Breast epithelium (tissue), 4 donors: Measurements from ENCODE around the gene FGD2. TPM values are rescaled to one million over a fixed set of nuclear protein-coding genes. Genes with fewer than 3 reads are reported as not detected.
A peak's percentile ranks its signal among the peaks of the same experiment; 100 is the strongest.
"Not testable (repeated sequence)": the region's sequence is repeated elsewhere in the genome, so short reads cannot be mapped to it uniquely, and the experiment has no call there.

ENCODE experiments used
- DNase-seq, 2 donors: peaks; one replicate each; pipeline ENCODE4 v3.0.0-alpha.2; 2019; ENCODE audit warnings: low spot score in 2 of 2
- H3K27ac ChIP-seq, 2 donors: fragments of 200-600 bp; sonication (generic) in 1 of 2; one replicate each; pipeline ENCODE4 v1.5.1; 2016 to 2019; ENCODE audit warnings: mild to moderate bottlenecking in 1 of 2
- H3K27me3 ChIP-seq, 2 donors: fragments of 200-600 bp; sonication (generic) in 1 of 2; one replicate each; pipeline versions ENCODE4 v1.5.1 to v1.6.0; 2017 to 2019; ENCODE audit warnings: control low read depth in 1 of 2, mild to moderate bottlenecking in 1 of 2
- H3K36me3 ChIP-seq: fragments of 200-600 bp; one replicate; pipeline ENCODE4 v1.5.1; 2019
- H3K4me1 ChIP-seq, 2 donors: fragments of 200-600 bp; sonication (generic); one replicate each; pipeline ENCODE4 v1.5.1; 2016 to 2019; ENCODE audit warnings: control low read depth in 1 of 2
- H3K4me3 ChIP-seq, 3 donors: fragments of 200-600 bp; sonication (generic); 1 replicate in 2 of 3; 2 replicates in 1 of 3; pipeline ENCODE4 v1.5.1; 2016 to 2019; ENCODE audit warnings: mild to moderate bottlenecking in 3 of 3, moderate library complexity in 2 of 3
- H3K9me3 ChIP-seq, 2 donors: fragments of 200-600 bp; sonication (generic) in 1 of 2; one replicate each; pipeline ENCODE4 v1.5.1; 2016 to 2019; ENCODE audit warnings: control low read depth in 1 of 2
- POLR2A ChIP-seq: fragments of 450-650 bp; IDR thresholded peaks from one replicate; pipeline ENCODE4 v1.6.1; 2016; ENCODE audit warnings: antibody characterized with exemption, mild to moderate bottlenecking, moderate library complexity
- POLR2AphosphoS5 ChIP-seq, 3 donors: sonication (generic); formaldehyde crosslinking; IDR thresholded peaks; one replicate each; pipeline ENCODE4 v1.6.1; 2017; ENCODE audit warnings: antibody characterized with exemption in 3 of 3
- intact Hi-C: fragments of 100-400 bp; cut with DNase I; formaldehyde crosslinking; loops from one replicate; pipeline ENCODE4 v1.15.1; 2023; ENCODE audit warnings: low total_unique reads
- total RNA-seq, 3 donors: library from RNA; depleted of rRNA; stranded (reverse); fragments of >200 nt; gene quantifications; one replicate each; pipeline ENCODE4 v1.1.0, GENCODE V29; 2016
- TF ChIP-seq, protein P1 (sequence below), 3 donors: fragments of 450-650 bp; IDR thresholded peaks; one replicate each; pipeline ENCODE4 v1.5.1; 2016 to 2017; ENCODE audit warnings: antibody characterized with exemption in 3 of 3, mild to moderate bottlenecking in 3 of 3, moderate library complexity in 3 of 3

Gene FGD2
- total RNA-seq, 3 donors from 2014 or later = 11.5 to 51.4 (median 18.6) TPM

DNA sequence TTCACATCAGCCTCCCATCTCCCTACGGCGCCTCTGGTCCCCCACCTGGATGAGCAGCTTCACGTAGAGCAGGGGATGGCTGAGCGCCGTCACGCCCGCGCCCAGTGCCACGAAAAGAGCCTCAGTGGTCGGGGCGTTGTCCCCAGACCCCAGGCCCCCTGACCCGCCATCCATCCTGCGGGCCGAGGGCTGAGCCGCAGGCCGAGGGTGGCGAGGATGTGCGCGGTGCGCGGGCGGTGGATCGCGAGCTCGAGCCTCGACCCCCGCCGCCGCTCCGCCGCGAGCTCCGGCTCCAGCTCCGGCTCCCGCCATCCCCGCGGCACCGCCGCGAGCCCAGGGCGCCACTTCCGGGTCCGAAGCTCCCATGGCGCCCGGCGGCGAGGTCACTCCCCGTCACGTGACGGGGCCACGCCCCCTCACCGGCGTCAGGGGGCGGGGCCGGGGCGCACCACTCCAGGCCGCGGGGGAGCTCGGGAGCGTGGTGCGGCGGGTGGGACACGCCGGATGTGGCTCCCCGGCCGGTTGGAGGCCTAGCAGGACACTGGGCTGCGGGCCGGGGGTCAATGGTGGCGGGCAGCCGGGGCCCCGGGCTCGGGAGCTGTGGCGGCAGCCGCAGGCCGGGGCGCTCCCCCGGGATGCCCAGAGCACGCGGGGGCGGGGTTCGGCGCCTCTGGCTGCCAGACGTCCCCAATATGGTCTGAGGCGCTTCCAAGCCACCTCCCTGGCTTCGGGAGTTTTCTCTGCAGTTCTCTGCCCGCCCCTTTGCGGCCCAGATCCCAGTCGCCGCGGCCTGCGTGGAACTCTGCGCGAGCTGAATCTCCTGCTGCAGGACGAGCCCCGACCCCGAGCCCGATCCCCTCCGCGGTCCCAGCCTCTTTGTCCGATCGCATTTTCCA is 19.4 kb upstream of the FGD2 start, which contains the start of gene MTCH1:
TSS of gene MTCH1 (minus strand) at position 389 of the 896 bp plus-strand sequence. CDS start at position 366, 23 bp downstream.
- H3K27ac ChIP-seq = peak within 1 kb of the TSS; percentile 96
- no peaks in the 10 kb centered on the region for H3K9me3 ChIP-seq
- intact Hi-C loops = no loop called here
- peak within 1 kb of the TSS; percentile 98 to 100 (median 99) for H3K4me3 ChIP-seq
- H3K36me3 ChIP-seq = no peaks in the 10 kb centered on the region
- H3K4me1 ChIP-seq = peaks cover 3 to 17% of the 10 kb centered on the region in 2 donors
- H3K27me3 ChIP-seq = no peaks in the 10 kb centered on the region
- DNase-seq = peak; percentile 84 to 86
- TF ChIP-seq POLR2AphosphoS5 (IDR thresholded peaks at IDR 0.05) (peak; percentile 66 to 88 (median 72)), POLR2A (no peak)
- TF ChIP-seq, protein P1, sequence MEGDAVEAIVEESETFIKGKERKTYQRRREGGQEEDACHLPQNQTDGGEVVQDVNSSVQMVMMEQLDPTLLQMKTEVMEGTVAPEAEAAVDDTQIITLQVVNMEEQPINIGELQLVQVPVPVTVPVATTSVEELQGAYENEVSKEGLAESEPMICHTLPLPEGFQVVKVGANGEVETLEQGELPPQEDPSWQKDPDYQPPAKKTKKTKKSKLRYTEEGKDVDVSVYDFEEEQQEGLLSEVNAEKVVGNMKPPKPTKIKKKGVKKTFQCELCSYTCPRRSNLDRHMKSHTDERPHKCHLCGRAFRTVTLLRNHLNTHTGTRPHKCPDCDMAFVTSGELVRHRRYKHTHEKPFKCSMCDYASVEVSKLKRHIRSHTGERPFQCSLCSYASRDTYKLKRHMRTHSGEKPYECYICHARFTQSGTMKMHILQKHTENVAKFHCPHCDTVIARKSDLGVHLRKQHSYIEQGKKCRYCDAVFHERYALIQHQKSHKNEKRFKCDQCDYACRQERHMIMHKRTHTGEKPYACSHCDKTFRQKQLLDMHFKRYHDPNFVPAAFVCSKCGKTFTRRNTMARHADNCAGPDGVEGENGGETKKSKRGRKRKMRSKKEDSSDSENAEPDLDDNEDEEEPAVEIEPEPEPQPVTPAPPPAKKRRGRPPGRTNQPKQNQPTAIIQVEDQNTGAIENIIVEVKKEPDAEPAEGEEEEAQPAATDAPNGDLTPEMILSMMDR (IDR thresholded peaks at IDR 0.05) = peak in 2 of 3 donors; percentile 3 to 6

DNA sequence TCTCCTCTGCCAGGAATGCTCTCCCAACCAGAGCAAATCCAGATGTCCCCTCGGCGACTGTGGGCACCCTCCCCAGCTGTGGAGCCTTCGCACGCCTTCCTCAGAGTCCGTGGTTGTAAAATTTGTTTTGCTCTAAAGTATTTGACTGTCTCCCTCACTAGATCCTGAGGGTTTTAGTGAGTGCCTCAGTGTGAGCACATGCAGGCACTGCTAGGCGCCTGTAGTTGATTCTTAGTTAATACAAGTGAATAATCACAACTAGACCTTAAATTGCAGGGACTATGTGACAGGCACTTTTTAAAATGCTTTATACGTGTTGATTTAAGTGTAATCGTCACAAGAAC is 18.8 kb upstream of the FGD2 start:
- Histone ChIP-seq H3K4me1 (peaks cover 3 to 17% of the 10 kb centered on the region in 2 donors), H3K36me3 (no peaks in the 10 kb centered on the region), H3K27me3 (no peaks in the 10 kb centered on the region), H3K9me3 (no peaks in the 10 kb centered on the region), H3K27ac (peak overlapping the region; percentile 96), H3K4me3 (peak overlapping the region; percentile 98 to 100 (median 99))
- TF ChIP-seq, protein P1 (IDR thresholded peaks at IDR 0.05) = peak in 1 of 3 donors; percentile 3
- TF ChIP-seq POLR2A = no peak
- no peak for TF ChIP-seq POLR2AphosphoS5 (IDR thresholded peaks at IDR 0.05)
- intact Hi-C loops = no loop called here
- no peak for DNase-seq

DNA sequence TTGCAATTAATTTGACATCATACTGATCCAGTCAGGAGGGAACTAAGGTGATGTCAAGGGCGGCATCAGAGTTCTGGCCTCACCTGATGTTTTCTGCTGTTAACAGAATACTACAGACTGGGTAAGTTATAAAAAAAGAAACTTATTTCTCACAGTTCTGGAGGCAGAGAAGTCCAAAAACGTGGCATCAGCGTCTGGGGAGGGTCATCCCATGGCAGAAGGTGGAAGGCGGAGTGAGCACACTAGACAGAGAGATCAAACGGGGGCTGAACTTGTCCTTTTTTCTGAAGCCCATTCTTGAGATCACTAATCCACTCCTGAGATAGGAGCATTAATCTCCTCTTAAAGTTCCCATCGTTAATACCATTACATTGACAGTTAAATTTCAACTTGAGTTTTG is 16.2 kb upstream of the FGD2 start:
- peaks cover 0 to 11% of the 10 kb centered on the region in 2 donors for H3K4me1 ChIP-seq
- H3K9me3 ChIP-seq = no peaks in the 10 kb centered on the region
- no peak for DNase-seq
- H3K27me3 ChIP-seq = no peaks in the 10 kb centered on the region
- H3K27ac ChIP-seq = no peak overlapping the region
- no peak overlapping the region for H3K4me3 ChIP-seq
- intact Hi-C loops = no loop called here
- no peaks in the 10 kb centered on the region for H3K36me3 ChIP-seq
- TF ChIP-seq POLR2A = no peak
- TF ChIP-seq, protein P1 (IDR thresholded peaks at IDR 0.05) = no peak
- TF ChIP-seq POLR2AphosphoS5 (IDR thresholded peaks at IDR 0.05) = no peak

- H3K9me3 ChIP-seq, DNase-seq, H3K4me3 ChIP-seq, H3K27me3 ChIP-seq, intact Hi-C loops, H3K27ac ChIP-seq, H3K4me1 ChIP-seq, H3K36me3 ChIP-seq: not testable (repeated sequence)
Observed at GRCh38 chr6:36990401-36990800, 15.1 kb upstream of the FGD2 start.

DNA sequence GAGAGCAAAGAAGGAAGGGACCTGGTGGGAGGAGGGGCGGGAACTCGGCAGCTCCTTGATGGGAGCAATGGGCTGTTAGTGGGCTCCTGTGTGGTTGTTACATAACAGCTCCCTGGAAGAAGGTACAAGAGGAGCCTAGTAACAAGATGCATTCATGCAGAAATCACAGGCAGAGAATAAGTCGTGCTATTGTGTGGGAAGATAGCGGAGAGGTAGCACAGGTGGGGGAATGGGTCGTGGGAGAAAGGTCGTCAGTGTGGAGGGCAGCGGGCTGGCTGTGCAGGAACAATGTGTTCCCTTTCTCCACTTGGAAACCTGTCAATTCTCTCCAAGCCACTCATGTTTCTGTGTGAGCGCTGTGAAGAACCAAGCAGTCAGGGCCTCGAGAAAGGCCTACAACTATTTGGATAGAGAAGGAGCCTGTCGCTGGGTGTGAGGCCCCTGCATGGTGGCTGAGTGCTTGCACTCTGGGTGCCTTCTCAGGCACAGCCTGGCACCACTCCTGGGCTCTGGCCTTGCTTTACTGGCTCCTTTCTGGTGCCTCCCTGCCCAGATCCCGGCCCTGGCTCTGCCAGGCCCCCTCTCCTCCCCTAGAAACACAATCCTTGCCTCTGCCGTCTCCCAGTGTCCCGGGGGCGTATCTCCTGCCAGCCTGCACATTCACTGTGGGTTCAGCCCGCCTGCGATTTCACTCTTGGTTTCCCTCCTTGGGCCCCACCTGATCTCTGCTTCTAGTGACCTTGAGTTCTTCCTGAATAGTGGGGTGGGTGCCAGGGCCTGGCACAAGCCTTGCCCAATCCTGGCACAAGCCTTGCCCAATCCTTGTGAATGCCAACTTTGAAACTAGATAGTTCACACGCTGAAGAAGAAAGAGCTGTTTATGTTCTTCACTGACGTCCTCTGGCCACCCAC is 7.4 kb upstream of the FGD2 start:
- no peaks in the 10 kb centered on the region for H3K36me3 ChIP-seq
- peak overlapping the region in 1 of 3 donors; percentile 15 for H3K4me3 ChIP-seq
- peak overlapping the region; percentile 86 to 91 for H3K27ac ChIP-seq
- TF ChIP-seq, protein P1 (IDR thresholded peaks at IDR 0.05) = no peak
- TF ChIP-seq POLR2AphosphoS5 (IDR thresholded peaks at IDR 0.05) (peak in 1 of 3 donors; percentile 29), POLR2A (no peak)
- intact Hi-C loops = no loop called here
- DNase-seq = peak in 1 of 2 donors; percentile 67
- no peaks in the 10 kb centered on the region for H3K9me3 ChIP-seq
- no peaks in the 10 kb centered on the region for H3K4me1 ChIP-seq
- no peaks in the 10 kb centered on the region for H3K27me3 ChIP-seq
